ENCODE results near the gene RFLNA.

DNA sequence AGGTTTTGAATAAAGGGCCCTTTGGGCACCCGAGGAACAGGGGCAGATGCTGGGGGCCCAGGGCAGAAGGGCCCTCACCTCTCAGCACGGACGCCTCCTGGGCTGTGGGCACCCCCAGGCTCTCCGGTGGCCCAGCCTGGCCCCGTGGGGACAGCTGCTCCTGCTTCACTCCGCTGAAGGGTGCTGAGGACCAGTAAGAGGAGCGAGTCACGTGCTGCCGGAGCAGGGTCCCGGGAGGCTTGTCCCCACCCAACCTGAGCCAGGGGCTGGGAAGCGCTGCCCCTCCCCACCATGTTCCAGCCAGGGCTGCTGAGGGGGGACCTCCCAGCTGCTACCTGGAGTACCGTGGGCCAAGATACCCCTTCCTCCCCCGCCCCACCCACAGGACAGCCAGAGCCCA is 59.5 kb downstream of the RFLNA start:
- TF ChIP-seq EZH2phosphoT487 (IDR thresholded peaks at IDR 0.05; ENCODE audit: insufficient read depth, low read depth) (no peak), EZH2 (IDR thresholded peaks at IDR 0.05; ENCODE audit: insufficient read depth, poor library complexity, severe bottlenecking) (no peak)
